GM19099 (cell line): Measurements from ENCODE around the gene PRELID1.
A peak's percentile ranks its signal among the peaks of the same experiment; 100 is the strongest.

Source experiments
- POLR2A ChIP-seq: IDR thresholded peaks from 3 replicates; pipeline ENCODE4 v1.6.1; 2011; ENCODE audit warnings: low read depth; ENCODE audit not compliant: insufficient read length; ENCODE audit errors: extremely low read depth

PRELID1 gene

DNA sequence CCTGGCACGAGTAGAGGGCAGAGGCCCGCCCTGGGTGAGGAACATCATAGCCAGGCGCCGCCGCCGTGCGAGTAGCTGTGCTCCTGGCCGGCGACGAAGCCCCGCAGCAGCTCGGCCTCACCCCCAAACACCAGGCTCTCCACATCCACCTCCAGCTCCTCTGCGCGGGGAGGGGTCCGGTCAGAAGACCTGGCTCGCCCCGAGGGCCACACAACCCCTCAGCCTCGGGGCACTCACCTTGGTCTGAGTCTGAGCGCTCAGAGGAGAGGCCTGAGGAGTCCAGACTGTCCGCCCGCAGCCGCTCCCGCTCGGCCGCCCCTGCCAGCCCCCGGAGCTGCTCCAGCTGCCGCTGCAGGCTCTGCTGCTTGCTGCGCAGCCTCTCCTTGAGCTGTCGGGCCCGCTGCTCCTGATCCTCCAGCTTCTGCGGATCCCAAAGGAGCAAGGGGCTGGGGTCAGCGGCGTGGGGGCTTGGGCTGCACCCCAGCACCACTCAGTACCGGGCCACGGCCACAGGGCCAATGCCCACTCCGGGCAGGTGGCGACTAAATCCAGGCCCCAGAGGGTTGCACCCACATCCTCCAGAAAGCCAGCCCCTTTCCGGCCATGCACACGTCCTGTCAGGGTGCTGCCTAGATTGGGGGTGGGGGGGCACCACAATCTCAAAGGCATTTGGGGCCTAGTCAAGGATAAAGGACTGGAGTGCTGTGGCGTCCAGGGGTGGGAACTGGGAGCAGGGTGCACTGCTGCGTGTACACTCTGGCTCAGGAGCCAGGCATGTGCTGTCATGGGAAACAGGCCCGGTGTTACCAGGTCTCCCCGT, 4.2 kb downstream of the PRELID1 start:
- TF ChIP-seq POLR2A = no peak

GRCh38 chr5:177308740-177309139, 5.1 kb downstream of the PRELID1 start:
- TF ChIP-seq POLR2A = no peak

- TF ChIP-seq POLR2A = no peak
Measured at GRCh38 chr5:177309351-177310191, 6.0 kb downstream of the PRELID1 start.

GRCh38 chr5:177310332-177310731, 6.7 kb downstream of the PRELID1 start:
- no peak for TF ChIP-seq POLR2A

GRCh38 chr5:177310757-177311391, 7.3 kb downstream of the PRELID1 start:
- TF ChIP-seq POLR2A = peak; percentile 57

- TF ChIP-seq POLR2A = peak; percentile 12
Measured at GRCh38 chr5:177311392-177311722, 7.8 kb downstream of the PRELID1 start.

GRCh38 chr5:177311723-177312648, 8.4 kb downstream of the PRELID1 start, which contains the start of gene MXD3:
MXD3 (minus strand) TSS chr5:177311898; CDS start chr5:177311830, 68 bp downstream.
- TF ChIP-seq POLR2A = peak; percentile 58

GRCh38 chr5:177312649-177313181, 9.1 kb downstream of the PRELID1 start:
- TF ChIP-seq POLR2A = no peak

DNA sequence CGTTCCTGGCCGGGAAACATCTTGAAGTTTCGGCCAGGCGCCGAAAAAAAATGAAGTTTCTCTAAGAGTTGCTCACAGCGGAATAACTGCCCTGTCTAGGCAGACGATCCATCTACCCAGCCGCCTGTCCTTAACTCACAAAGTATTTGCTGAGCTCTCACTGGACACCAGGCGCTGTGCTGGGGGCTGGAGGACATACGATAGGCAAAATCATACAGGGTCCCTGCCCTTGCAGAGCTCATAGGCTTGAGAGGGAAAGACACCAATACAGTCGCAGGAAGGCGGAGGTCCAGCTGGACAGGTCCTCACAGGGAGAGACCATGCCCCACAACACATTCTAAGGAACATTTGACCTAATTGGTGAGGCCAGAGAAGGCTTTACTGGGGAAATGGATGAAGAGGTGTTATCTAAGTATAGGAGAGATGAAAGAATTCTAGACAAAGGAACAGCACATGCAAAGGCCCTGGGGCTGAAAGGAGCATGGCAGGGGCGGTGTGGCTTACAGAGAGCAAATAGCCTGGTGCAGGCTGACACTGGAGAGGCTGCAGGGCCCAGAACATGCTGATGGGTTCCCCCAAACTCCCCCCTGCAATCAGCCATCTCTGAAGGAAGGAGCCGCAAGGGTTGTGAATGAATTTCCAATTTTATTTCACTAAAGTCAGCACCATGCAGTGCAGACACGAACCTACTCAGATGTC, 10.1 kb downstream of the PRELID1 start:
- no peak for TF ChIP-seq POLR2A

GRCh38 chr5:177314376-177315342, 11.1 kb downstream of the PRELID1 start:
- TF ChIP-seq POLR2A = no peak

DNA sequence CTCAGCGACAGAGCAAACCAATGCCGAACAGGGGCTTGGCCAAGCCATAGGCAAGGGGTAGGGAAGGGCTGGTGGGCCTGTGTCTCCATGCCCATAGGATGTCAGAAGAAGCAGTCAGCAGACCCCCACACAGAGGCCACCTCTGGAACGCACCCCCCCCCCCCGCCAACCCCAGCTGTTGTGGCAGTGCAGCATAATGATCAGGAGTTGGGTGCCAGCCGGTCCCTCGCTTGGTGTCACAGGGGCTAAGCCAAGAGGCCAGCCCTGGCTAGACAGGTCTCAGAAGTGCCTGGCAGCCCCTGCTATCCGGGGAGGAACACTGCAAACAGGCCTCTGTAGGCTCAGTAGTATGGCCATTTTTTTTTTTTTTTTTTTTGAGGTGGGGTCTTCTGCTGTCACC, 11.8 kb downstream of the PRELID1 start:
- TF ChIP-seq POLR2A = no peak

DNA sequence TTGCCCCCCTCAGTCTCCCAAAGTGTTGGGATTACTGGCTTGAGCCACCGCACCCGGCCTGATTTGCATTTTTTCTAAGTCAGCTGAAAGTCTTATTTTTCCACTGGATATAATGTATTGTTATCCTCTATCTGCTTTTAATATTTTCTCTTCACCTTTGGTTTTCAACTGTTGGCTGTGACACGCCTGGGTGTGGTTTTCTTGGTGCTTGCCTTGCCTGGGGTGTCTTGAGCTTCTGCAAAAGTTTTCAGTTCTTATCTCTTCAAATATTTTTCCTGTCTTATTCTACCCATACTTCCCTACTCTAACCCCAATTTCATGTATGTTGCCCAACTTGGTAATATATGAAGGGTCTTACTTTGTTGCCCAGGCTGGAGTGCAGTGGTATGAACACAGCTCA, 12.4 kb downstream of the PRELID1 start:
- TF ChIP-seq POLR2A = no peak
